Esophagus squamous epithelium (tissue), 5 donors: ENCODE results near the gene C2CD2. TPM values are rescaled to one million over a fixed set of nuclear protein-coding genes. Genes with fewer than 3 reads are reported as not detected.

Source experiments
- DNase-seq: peaks from one replicate; lab custom pipeline; 2025; lab: John Stamatoyannopoulos, UW
- H3K27ac ChIP-seq, 4 donors: fragments of 200-600 bp; sonication (generic); one replicate each; pipeline ENCODE4 v1.5.1; 2016 to 2019; ENCODE audit warnings: mild to moderate bottlenecking in 1 of 4
- H3K27me3 ChIP-seq, 4 donors: fragments of 200-600 bp; sonication (generic); 1 replicate in 3 of 4; 2 replicates in 1 of 4; pipeline versions ENCODE4 v1.5.1 to v1.6.0; 2017 to 2021; ENCODE audit warnings: antibody characterized with exemption in 1 of 4
- H3K36me3 ChIP-seq, 3 donors: fragments of 200-600 bp; sonication (generic); one replicate each; pipeline ENCODE4 v1.5.1; 2016 to 2019
- H3K4me1 ChIP-seq, 3 donors: fragments of 200-600 bp; sonication (generic); one replicate each; pipeline ENCODE4 v1.5.1; 2017 to 2019
- H3K4me3 ChIP-seq, 4 donors: fragments of 200-600 bp; sonication (generic); 1 replicate in 3 of 4; 2 replicates in 1 of 4; pipeline ENCODE4 v1.5.1; 2016 to 2019; ENCODE audit warnings: mild to moderate bottlenecking in 2 of 4, moderate library complexity in 1 of 4
- H3K9me3 ChIP-seq, 3 donors: fragments of 200-600 bp; sonication (generic); one replicate each; pipeline ENCODE4 v1.5.1; 2016 to 2019
- CTCF ChIP-seq, 6 experiments: fragments of 450-650 bp in 4 of 6; fragments of 200-600 bp in 2 of 6; sonication (generic) in 2 of 6; IDR thresholded peaks; one replicate each; pipeline ENCODE4 v1.5.1; 2016 to 2019; ENCODE audit warnings: antibody characterized with exemption in 6 of 6, mild to moderate bottlenecking in 4 of 6, moderate library complexity in 4 of 6
- POLR2A ChIP-seq, 4 donors: fragments of 450-650 bp; IDR thresholded peaks; one replicate each; pipeline ENCODE4 v1.6.1; 2017; ENCODE audit warnings: antibody characterized with exemption in 4 of 4, mild to moderate bottlenecking in 4 of 4, moderate library complexity in 3 of 4
- WGBS, 2 donors: methylation state at CpG; one replicate each; pipeline ENCODE4 v1.1.5; 2018; 5-methylcytosine and 5-hydroxymethylcytosine counted together
- intact Hi-C: fragments of 100-400 bp; cut with DNase I; formaldehyde crosslinking; loops from one replicate; pipeline ENCODE4 v1.15.0; 2022
- total RNA-seq, 4 donors: library from RNA; depleted of rRNA; stranded (reverse); fragments of >200 nt; gene quantifications; one replicate each; pipeline ENCODE4 v1.1.0, GENCODE V29; 2016
- donor health status: DM: yes; HTN: yes; CAD: no.

Gene C2CD2
- total RNA-seq, 4 donors from 2014 or later, result 13.6 to 21.2 (median 15.6) TPM

- peaks cover 10 to 38% (median 12%) of the 10 kb centered on the region in 3 donors for H3K4me1 ChIP-seq
- no peak overlapping the region for H3K27ac ChIP-seq
- WGBS, 2 donors, result 88 to 90% methylated on average over 9 to 14 of the region's 17 CpGs
- H3K9me3 ChIP-seq, result no peaks in the 10 kb centered on the region
- no peaks in the 10 kb centered on the region for H3K27me3 ChIP-seq
- no peak for DNase-seq
- H3K36me3 ChIP-seq, result no peaks in the 10 kb centered on the region
- intact Hi-C loops, result no loop called here
- no peak for TF ChIP-seq CTCF (IDR thresholded peaks at IDR 0.05)
- no peak for TF ChIP-seq POLR2A (IDR thresholded peaks at IDR 0.05)
- no peak overlapping the region for H3K4me3 ChIP-seq
Measured at GRCh38 chr21:41975391-41976272, 21.8 kb upstream of the C2CD2 start.

DNA sequence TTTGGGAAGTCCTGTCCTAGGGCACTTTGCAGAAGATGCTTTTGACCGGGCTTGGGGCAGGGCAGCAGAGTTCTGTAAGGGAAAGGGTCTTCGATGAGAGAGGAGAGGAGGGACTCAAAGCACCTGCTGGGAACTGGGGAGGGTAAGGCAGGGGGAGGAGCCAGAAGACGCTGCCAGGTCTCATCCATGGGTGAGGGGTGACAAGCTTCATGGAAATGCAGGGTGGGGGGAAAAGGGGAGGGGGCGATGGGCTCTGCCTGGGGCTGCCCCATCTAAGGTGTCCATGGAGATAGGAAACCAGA, 20.9 kb upstream of the C2CD2 start:
- intact Hi-C loops, result no loop called here

GRCh38 chr21:41973861-41974751, 20.3 kb upstream of the C2CD2 start:
- H3K36me3 ChIP-seq, result no peaks in the 10 kb centered on the region
- H3K27me3 ChIP-seq, result no peaks in the 10 kb centered on the region
- peaks cover 10 to 38% (median 12%) of the 10 kb centered on the region in 3 donors for H3K4me1 ChIP-seq
- no peak for DNase-seq
- 62 to 80% methylated on average over 7 to 8 of the region's 14 CpGs for WGBS, 2 donors
- no peak overlapping the region for H3K4me3 ChIP-seq
- intact Hi-C loops, result no loop called here
- H3K9me3 ChIP-seq, result no peaks in the 10 kb centered on the region
- peak overlapping the region in 2 of 4 donors; percentile 23 to 59 for H3K27ac ChIP-seq
- TF ChIP-seq CTCF (IDR thresholded peaks at IDR 0.05) (peak in 1 of 6 experiments; percentile 29), POLR2A (IDR thresholded peaks at IDR 0.05) (no peak)

More for the DNA sequence above, 20.9 kb upstream of the C2CD2 start:
- H3K27me3 ChIP-seq, result no peaks in the 10 kb centered on the region
- no peaks in the 10 kb centered on the region for H3K9me3 ChIP-seq
- no peak overlapping the region for H3K4me3 ChIP-seq
- DNase-seq, result no peak
- 86 to 91% methylated on average over 2 to 4 of the region's 4 CpGs for WGBS, 2 donors
- peaks cover 10 to 38% (median 12%) of the 10 kb centered on the region in 3 donors for H3K4me1 ChIP-seq
- no peak for TF ChIP-seq POLR2A (IDR thresholded peaks at IDR 0.05)
- no peak for TF ChIP-seq CTCF (IDR thresholded peaks at IDR 0.05)
- no peaks in the 10 kb centered on the region for H3K36me3 ChIP-seq
- H3K27ac ChIP-seq, result no peak overlapping the region

DNA sequence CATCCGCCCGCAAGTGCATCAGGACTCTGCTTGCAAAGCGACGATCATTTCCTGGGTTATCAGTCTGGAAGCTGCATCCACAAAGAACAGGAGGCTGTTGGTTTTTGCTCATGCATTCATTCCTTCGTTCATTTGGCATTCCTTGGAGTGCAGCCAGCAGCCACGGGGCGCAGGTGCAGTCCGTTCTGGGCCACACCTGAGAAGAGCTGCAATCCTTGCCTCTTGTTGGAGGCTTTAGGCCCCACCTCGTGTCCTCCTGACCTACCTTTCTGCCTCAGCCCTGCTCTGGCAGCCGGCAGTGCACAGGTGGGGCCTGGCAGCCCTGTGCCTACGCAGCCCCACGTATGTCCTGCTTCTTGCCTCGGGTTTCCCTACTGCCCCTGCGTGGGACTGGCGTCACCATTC, 19.6 kb upstream of the C2CD2 start:
- no peak overlapping the region for H3K4me3 ChIP-seq
- 41 to 61% methylated on average over 13 to 15 of the region's 15 CpGs for WGBS, 2 donors
- no peaks in the 10 kb centered on the region for H3K9me3 ChIP-seq
- intact Hi-C loops, result no loop called here
- H3K27me3 ChIP-seq, result no peaks in the 10 kb centered on the region
- peaks cover 10 to 44% (median 12%) of the 10 kb centered on the region in 3 donors for H3K4me1 ChIP-seq
- TF ChIP-seq POLR2A (IDR thresholded peaks at IDR 0.05) (no peak), CTCF (IDR thresholded peaks at IDR 0.05) (no peak)
- no peak for DNase-seq
- H3K36me3 ChIP-seq, result no peaks in the 10 kb centered on the region
- H3K27ac ChIP-seq, result peak overlapping the region in 2 of 4 donors; percentile 23 to 59
